Measurements from ENCODE around the gene POLK. TPM values are rescaled to one million over a fixed set of nuclear protein-coding genes. Genes with fewer than 3 reads are reported as not detected.
"Not testable (repeated sequence)": the region's sequence is repeated elsewhere in the genome, so short reads cannot be mapped to it uniquely, and the experiment has no call there.

Gene POLK
- total RNA-seq, 1 donor: 54.2 TPM

- H3K4me3 ChIP-seq (ENCODE audit: low read depth, low read length): no peak overlapping the region
- TF ChIP-seq, protein P1, sequence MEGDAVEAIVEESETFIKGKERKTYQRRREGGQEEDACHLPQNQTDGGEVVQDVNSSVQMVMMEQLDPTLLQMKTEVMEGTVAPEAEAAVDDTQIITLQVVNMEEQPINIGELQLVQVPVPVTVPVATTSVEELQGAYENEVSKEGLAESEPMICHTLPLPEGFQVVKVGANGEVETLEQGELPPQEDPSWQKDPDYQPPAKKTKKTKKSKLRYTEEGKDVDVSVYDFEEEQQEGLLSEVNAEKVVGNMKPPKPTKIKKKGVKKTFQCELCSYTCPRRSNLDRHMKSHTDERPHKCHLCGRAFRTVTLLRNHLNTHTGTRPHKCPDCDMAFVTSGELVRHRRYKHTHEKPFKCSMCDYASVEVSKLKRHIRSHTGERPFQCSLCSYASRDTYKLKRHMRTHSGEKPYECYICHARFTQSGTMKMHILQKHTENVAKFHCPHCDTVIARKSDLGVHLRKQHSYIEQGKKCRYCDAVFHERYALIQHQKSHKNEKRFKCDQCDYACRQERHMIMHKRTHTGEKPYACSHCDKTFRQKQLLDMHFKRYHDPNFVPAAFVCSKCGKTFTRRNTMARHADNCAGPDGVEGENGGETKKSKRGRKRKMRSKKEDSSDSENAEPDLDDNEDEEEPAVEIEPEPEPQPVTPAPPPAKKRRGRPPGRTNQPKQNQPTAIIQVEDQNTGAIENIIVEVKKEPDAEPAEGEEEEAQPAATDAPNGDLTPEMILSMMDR (IDR thresholded peaks at IDR 0.05; ENCODE audit: insufficient read depth, low read length): no peak
These were observed 40.5 kb upstream of the POLK start for GRCh38 chr5:75471193-75471592.

GRCh38 chr5:75472973-75473372 lies 38.7 kb upstream of the POLK start:
- TF ChIP-seq, protein P1 (IDR thresholded peaks at IDR 0.05; ENCODE audit: insufficient read depth, low read length): no peak
- DNase-seq (ENCODE audit: low read depth): no peak
- H3K4me3 ChIP-seq (ENCODE audit: low read depth, low read length): no peak overlapping the region

More at GRCh38 chr5:75471193-75471592, 40.5 kb upstream of the POLK start:
- DNase-seq (ENCODE audit: low read depth): no peak

- H3K4me3 ChIP-seq (ENCODE audit: low read depth, low read length): no peak overlapping the region
- DNase-seq (ENCODE audit: low read depth): no peak
- TF ChIP-seq, protein P1 (IDR thresholded peaks at IDR 0.05; ENCODE audit: insufficient read depth, low read length): no peak
These were observed 38.2 kb upstream of the POLK start for GRCh38 chr5:75473463-75473862.

DNA sequence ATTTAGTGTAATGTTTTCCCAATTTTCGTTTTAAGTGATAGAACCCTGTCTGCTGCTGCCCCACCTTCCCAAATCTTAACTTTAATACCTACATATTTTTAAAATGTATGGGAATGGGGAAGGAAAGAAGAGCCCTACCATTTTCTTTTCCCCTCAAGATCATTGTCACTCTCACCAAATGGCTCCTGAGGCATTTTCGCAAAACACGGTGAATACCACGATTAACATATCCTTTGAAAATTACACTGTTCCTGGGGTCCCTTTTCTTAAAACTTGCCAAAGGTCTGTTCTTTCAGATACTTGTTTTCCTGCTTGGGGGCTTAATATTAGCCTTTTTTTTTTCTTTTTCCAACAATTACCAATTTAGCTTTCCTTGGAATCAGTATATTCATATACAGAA lies 36.3 kb upstream of the POLK start:
- H3K4me3 ChIP-seq (ENCODE audit: low read depth, low read length): no peak overlapping the region
- no peak for DNase-seq (ENCODE audit: low read depth)
- TF ChIP-seq, protein P1 (IDR thresholded peaks at IDR 0.05; ENCODE audit: insufficient read depth, low read length): no peak

- H3K4me3 ChIP-seq (ENCODE audit: low read depth, low read length): no peak overlapping the region
- DNase-seq (ENCODE audit: low read depth): no peak
- TF ChIP-seq, protein P1 (IDR thresholded peaks at IDR 0.05; ENCODE audit: insufficient read depth, low read length): no peak
These were observed 30.7 kb upstream of the POLK start for GRCh38 chr5:75481024-75481423.

DNA sequence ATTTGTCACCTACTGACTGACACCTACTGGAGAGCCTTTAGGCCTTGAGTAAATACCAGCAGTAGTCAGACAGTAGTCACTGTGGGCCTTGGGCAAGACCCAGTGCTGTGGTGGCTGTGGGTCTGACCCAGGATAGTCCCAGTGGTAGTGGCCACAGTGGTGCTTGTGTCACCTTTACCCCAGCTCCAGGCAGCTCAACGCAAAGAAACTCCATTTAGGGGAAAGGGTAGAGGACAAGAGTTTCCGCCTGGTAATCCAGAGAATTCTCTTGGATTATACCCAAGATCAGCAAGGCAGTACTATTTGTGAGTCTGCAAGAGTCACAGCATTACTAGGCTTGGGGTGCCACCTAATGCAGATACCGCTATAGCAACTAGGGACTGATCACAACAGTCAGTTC lies 29.2 kb upstream of the POLK start:
- TF ChIP-seq, protein P1 (IDR thresholded peaks at IDR 0.05; ENCODE audit: insufficient read depth, low read length): no peak
- H3K4me3 ChIP-seq (ENCODE audit: low read depth, low read length): no peak overlapping the region
- no peak for DNase-seq (ENCODE audit: low read depth)

- DNase-seq (ENCODE audit: low read depth): no peak
- H3K4me3 ChIP-seq (ENCODE audit: low read depth, low read length): no peak overlapping the region
- TF ChIP-seq, protein P1 (IDR thresholded peaks at IDR 0.05; ENCODE audit: insufficient read depth, low read length): no peak
These were observed 27.1 kb upstream of the POLK start for GRCh38 chr5:75484605-75485004.

- not testable (repeated sequence) for DNase-seq (ENCODE audit: low read depth)
These were observed 21.8 kb upstream of the POLK start for GRCh38 chr5:75489847-75490246.

More at GRCh38 chr5:75489847-75490246, 21.8 kb upstream of the POLK start:
- not testable (repeated sequence) for H3K4me3 ChIP-seq (ENCODE audit: low read depth, low read length)

Data from fibroblast of the aortic adventitia (primary cell).